ENCODE results near the gene ABLIM3. TPM values are rescaled to one million over a fixed set of nuclear protein-coding genes. Genes with fewer than 3 reads are reported as not detected.

Gene ABLIM3
- total and polyA plus RNA-seq, 2 experiments from 2014 or later: 0.19 to 2.2 TPM

GRCh38 chr5:149118463-149118862, 22.8 kb upstream of the ABLIM3 start:
- no peak for DNase-seq (ENCODE audit: low spot score)
- H3F3A ChIP-seq (replicated peaks; ENCODE audit: low read depth): no peaks in the 10 kb centered on the region
- TF ChIP-seq NANOG (IDR thresholded peaks at IDR 0.05; ENCODE audit: borderline replicate concordance) (no peak), STAT1 (IDR thresholded peaks at IDR 0.05; ENCODE audit: unreplicated experiment) (no peak), REST (IDR thresholded peaks at IDR 0.05; ENCODE audit: unreplicated experiment) (no peak), ZNF462 (CRISPR knock-in tag; IDR thresholded peaks at IDR 0.05) (no peak), CREB1 (CRISPR knock-in tag; IDR thresholded peaks at IDR 0.05; ENCODE audit: low read depth) (no peak), EZH2phosphoT487 (IDR thresholded peaks at IDR 0.05; ENCODE audit: unreplicated experiment) (no peak), JUNB (IDR thresholded peaks at IDR 0.05; ENCODE audit: unreplicated experiment) (no peak), EZH2 (IDR thresholded peaks at IDR 0.05; ENCODE audit: low read depth, unreplicated experiment) (no peak), ETS1 (IDR thresholded peaks at IDR 0.05) (no peak), ZNF331 (CRISPR knock-in tag; IDR thresholded peaks at IDR 0.05; ENCODE audit: low read depth) (no peak), POLR2AphosphoS5 (IDR thresholded peaks at IDR 0.05; ENCODE audit: low read depth) (no peak), ZNF114 (CRISPR knock-in tag; IDR thresholded peaks at IDR 0.05) (no peak), CTCF (conservative IDR thresholded peaks at IDR 0.05; ENCODE audit: low read depth in 2 of 2) (no peak)
- H4K20me1 ChIP-seq (replicated peaks; ENCODE audit: insufficient read depth): no peaks in the 10 kb centered on the region
- no peak for ATAC-seq
- Mint-ChIP-seq H3K36me3 (ENCODE audit: low read depth) (no peaks in the 10 kb centered on the region; the same call in 2 of the 3 replicates), H3K4me1 (no peaks in the 10 kb centered on the region; the same call in 2 of the 3 replicates), H3K4me3 (no peak overlapping the region), H3K9me3 (peaks cover 6% of the 10 kb centered on the region; the same call in 1 of the 3 replicates), H3K27ac (no peak overlapping the region), H3K27me3 (ENCODE audit: insufficient read depth, low read depth, poor library complexity) (no peaks in the 10 kb centered on the region)
- no peaks in the 10 kb centered on the region for H3K4me1 ChIP-seq (ENCODE audit: insufficient read depth)
- no peak overlapping the region for H3K27ac ChIP-seq (ENCODE audit: low read depth)
- H3K79me2 ChIP-seq (replicated peaks; ENCODE audit: insufficient read depth): no peaks in the 10 kb centered on the region
- no peak overlapping the region for H3K4me3 ChIP-seq
- no peaks in the 10 kb centered on the region for H3K36me3 ChIP-seq (ENCODE audit: insufficient read depth)
- no peak overlapping the region for H3K4me2 ChIP-seq
- H3K9me2 ChIP-seq (ENCODE audit: insufficient read depth): peaks cover 4% of the 10 kb centered on the region; the same call in 1 of the 2 replicates
- H3K27me3 ChIP-seq (ENCODE audit: insufficient read depth): no peaks in the 10 kb centered on the region
- no peak overlapping the region for H2AFZ ChIP-seq

All from GM23338 (cell line).